Activated gamma-delta T cell treated with anti-CD3 and anti-CD28 coated beads, Interleukin-2, amount 50 U/mL, for 16 hours (primary cell): ENCODE measurements around the gene HLF.
"Not testable (repeated sequence)": the region's sequence is repeated elsewhere in the genome, so short reads cannot be mapped to it uniquely, and the experiment has no call there.

Experiments used
- DNase-seq: peaks from one replicate; pipeline ENCODE4 v3.0.0-alpha.2; 2020; ENCODE audit warnings: low read depth

The HLF gene

GRCh38 chr17:55312852-55313251 lies 48.1 kb downstream of the HLF start:
- DNase-seq, result no peak

DNA sequence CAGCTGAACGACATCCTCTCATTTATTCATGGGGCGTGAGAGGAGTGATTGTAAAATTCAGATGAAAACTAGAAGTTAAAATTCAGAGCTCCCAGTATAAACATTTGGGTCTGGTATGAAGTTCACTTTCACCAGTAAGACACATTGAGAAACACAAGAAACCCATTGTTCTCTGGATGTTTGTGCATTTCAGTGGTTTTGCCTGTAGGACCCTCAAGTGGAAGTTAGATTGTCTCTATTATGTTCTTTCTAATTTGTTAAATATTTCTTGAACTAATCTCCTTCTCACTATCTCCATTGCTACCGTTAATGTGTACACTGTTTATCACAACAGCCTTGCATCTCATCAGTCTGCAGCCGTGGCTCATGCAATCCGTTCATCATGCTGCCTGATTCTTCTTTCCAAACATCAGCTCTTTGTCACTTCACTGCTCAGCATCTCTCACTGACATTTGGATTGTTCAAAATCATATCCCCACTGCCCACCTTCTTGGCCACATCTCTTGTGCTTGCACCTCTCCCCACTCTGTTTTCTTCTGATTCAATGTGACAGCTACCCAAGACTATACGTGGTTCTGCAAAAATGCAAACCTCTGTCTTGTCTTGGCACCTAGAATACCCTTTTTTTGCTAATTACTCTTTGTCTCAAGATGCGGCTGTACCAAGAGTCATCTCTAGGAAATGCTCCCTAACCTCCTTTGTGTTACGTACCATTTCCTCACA lies 49.5 kb downstream of the HLF start:
- DNase-seq, result no peak

- DNase-seq, result no peak
Measured at GRCh38 chr17:55314784-55315491, 50.2 kb downstream of the HLF start.

GRCh38 chr17:55316499-55316898 lies 51.7 kb downstream of the HLF start:
- DNase-seq, result no peak

- no peak for DNase-seq
Measured at GRCh38 chr17:55317284-55317683, 52.5 kb downstream of the HLF start.

DNA sequence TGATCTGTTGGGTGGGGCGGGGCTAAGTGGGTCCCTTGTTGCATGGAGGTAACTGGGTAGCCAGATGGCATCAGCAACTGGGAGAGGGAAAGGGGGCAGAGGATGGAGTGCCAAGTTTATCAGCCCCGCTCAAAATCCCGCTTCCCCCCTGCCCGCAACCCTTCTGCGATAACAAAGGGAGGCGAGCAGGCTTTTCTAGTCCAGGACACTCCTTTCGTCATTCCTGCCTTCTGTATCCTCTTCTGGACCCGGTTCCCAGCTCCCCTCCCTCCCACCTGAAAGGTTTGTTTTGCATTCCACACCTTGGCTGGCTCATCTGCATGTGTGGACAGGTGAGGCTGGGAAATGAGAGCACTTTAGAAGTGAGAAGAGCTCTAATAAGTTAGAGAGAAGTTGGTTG lies 53.3 kb downstream of the HLF start:
- DNase-seq, result no peak

DNA sequence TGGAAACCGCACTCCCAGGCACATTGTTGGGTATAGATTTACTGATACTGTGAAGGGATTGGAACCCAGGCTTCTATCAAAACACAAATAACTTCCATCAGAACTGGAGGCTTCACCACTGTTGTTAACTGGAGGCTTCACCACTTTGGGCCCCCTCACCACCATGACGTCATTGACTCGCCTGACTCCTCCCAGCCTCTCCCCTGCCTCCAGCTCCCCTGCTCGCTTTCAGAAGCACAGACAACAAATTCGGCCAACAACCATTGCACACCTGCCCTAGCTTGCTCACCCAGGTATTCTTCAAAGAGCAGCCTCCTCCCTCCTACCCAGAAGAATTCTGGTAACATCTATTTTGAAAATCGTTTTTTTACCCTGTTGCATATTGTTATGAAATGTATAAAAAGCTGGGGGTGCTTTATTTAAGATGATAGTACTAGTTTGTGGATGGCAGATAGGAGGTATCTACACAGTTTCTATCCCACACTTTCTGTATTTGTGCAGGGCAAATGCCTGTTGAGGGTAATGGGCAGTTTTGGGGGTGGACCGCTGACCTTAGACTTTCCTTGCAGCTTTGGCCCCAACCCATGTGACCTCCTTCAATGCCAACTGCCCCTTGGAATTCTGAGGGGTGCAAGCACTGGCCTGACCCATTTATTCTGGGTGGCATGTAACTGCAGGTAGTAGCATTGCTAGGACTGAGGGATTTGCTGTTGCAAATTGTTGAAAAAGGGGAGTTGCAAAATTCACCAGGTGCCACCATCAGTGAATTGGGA lies 54.1 kb downstream of the HLF start:
- DNase-seq, result no peak

- no peak for DNase-seq
Measured at GRCh38 chr17:55319933-55320593, 55.3 kb downstream of the HLF start.

DNA sequence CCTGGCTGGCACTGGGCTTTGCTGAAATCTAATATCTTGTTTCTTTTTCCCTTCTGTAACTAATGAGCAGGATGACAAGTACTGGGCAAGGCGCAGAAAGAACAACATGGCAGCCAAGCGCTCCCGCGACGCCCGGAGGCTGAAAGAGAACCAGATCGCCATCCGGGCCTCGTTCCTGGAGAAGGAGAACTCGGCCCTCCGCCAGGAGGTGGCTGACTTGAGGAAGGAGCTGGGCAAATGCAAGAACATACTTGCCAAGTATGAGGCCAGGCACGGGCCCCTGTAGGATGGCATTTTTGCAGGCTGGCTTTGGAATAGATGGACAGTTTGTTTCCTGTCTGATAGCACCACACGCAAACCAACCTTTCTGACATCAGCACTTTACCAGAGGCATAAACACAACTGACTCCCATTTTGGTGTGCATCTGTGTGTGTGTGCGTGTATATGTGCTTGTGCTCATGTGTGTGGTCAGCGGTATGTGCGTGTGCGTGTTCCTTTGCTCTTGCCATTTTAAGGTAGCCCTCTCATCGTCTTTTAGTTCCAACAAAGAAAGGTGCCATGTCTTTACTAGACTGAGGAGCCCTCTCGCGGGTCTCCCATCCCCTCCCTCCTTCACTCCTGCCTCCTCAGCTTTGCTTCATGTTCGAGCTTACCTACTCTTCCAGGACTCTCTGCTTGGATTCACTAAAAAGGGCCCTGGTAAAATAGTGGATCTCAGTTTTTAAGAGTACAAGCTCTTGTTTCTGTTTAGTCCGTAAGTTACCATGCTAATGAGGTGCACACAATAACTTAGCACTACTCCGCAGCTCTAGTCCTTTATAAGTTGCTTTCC lies 56.0 kb downstream of the HLF start:
- no peak for DNase-seq

- DNase-seq, result no peak
Measured at GRCh38 chr17:55321427-55322060, 56.8 kb downstream of the HLF start.

GRCh38 chr17:55322453-55322985 lies 57.8 kb downstream of the HLF start:
- DNase-seq, result no peak

DNA sequence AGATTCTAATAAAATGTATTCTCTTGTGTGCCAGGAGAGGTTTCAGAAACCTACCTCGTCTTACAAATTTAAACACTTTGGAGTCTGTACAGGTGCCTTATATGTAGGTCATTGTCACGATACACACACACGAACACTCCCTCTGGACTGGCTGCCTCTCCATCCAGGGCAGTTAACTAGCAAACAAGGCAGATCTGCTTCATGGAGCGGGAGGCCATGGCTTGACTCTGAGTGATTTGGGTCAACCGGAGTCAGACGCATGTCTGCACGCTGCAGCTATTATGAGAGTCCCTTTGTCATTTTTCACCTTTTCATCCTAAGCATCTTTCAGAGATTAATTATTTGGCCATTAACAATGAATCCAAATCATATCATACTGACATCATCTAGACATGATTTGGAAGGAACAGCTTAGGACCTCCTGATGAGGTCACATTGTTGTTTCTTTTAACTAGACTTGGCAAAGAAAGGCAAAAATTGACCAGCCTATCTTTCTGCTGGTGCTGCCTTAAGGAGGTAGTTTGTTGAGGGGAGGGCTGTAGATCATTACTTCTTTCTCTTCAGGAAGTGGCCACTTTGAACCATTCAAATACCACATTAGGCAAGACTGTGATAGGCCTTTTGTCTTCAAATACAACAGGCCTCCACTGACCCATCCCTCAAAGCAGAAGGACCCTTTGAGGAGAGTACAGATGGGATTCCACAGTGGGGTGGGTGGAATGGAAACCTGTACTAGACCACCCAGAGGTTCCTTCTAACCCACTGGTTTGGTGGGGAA lies 58.9 kb downstream of the HLF start:
- DNase-seq, result no peak

DNA sequence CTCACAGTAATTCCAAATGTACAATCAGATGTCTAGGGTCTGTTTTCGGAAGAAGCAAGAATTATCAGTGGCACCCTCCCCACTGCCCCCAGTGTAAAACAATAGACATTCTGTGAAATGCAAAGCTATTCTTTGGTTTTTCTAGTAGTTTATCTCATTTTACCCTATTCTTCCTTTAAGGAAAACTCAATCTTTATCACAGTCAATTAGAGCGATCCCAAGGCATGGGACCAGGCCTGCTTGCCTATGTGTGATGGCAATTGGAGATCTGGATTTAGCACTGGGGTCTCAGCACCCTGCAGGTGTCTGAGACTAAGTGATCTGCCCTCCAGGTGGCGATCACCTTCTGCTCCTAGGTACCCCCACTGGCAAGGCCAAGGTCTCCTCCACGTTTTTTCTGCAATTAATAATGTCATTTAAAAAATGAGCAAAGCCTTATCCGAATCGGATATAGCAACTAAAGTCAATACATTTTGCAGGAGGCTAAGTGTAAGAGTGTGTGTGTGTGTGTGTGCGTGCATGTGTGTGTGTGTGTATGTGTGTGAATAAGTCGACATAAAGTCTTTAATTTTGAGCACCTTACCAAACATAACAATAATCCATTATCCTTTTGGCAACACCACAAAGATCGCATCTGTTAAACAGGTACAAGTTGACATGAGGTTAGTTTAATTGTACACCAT lies 59.7 kb downstream of the HLF start:
- no peak for DNase-seq

DNA sequence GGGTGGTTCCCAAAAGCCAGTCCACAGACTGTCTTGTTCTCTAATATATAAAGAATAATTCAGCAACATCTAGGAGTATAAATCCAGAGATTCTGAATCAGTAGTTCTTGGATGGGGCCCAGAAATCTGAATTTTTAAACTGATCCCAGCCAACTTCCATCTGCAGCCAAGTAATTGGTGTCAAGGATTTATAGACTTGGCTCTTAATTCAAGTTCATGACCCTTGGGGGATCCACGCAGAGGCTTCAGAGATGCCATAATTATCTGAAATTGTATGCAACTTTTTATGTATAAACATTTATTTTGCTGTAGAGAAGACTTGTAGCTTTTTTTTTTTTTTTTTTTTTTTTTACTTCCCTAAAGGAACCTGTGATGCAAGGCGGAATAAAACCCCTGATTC lies 60.6 kb downstream of the HLF start:
- no peak for DNase-seq

- DNase-seq, result no peak
Measured at GRCh38 chr17:55326030-55326429, 61.3 kb downstream of the HLF start.

- DNase-seq, result no peak
Measured at GRCh38 chr17:55327225-55328088, 62.7 kb downstream of the HLF start.

DNA sequence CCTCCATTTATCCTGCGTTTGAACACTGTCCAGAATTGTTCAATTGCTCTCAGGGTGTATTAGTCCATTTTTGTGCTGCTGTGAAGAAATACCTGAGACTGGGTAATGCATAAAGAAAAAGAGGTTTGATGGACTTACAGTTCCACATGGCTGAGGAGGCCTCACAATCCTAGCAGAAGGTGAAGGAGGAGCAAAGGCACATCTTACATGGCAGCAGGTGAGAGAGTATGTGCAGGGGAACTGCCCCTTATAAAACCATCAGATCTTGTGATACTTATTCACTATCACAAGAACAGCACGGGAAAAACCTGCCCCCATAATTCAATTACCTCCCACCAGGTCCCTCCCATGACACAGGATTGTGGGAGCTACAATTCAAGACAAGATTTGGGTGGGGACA lies 63.8 kb downstream of the HLF start:
- DNase-seq, result not testable (repeated sequence)

- DNase-seq, result no peak
Measured at GRCh38 chr17:55330344-55330933, 65.7 kb downstream of the HLF start.
